ENCODE data around the gene TMEM250.

- TF ChIP-seq CTCF (optimal IDR thresholded peaks at IDR 0.05 in 1 of 3, IDR thresholded peaks at IDR 0.05 in 1 of 3, conservative IDR thresholded peaks at IDR 0.05 in 1 of 3; ENCODE audit: extremely low read depth in 1 of 3, insufficient read depth in 2 of 3, low read length in 3 of 3), result no peak
- TF ChIP-seq EZH2 (IDR thresholded peaks at IDR 0.05; ENCODE audit: low read length), result no peak
These were observed 6.1 kb downstream of the TMEM250 start for GRCh38 chr9:136112541-136112940.

Data from keratinocyte (primary cell).